Measurements from ENCODE around the gene ASB2. TPM values are rescaled to one million over a fixed set of nuclear protein-coding genes. Genes with fewer than 3 reads are reported as not detected.

Gene ASB2
- total RNA-seq, 4 donors from 2014 or later = 0.60 to 2.1 (median 1.8) TPM; not detected in 1

DNA sequence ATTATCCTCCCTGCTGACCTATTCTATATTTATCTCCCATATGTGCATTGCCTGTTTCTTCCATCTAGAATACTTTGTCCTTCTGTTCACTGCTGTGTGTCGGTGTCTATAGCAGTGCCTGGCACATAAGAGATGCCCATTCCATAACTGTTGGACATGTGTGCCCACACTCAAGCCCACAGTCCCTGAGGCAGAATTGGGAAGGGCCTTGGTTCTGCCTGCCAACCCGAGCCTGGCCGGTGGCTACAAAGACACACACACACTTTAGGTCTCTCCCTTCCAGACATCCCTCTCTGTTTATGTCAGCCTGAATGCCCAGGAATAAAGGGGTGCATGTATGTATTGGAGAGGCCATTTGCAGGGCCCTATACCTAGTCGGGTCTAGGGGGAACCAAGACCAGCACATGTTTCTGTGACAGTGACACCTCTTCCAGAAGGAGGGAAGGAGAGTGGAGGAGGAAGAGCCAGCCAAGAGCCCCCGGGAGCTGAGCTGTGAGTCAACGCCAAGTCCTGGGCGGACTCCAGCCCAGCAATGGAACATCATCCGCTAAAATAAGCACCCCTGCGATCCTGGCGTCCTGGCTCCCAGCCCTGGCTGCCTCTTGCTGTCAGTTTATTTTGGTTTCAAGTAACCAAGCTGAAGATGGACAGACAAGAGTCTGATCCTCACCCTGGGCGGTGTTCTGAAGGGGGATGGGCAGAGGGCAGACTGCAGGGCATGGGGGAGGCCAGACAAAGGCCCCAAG is 4.3 kb upstream of the ASB2 start:
- Histone ChIP-seq H3K4me1 (peaks cover 0 to 9% (median 8%) of the 10 kb centered on the region in 4 donors), H3K9me3 (peaks cover 0 to 3% (median 0%) of the 10 kb centered on the region in 4 donors), H3K4me3 (no peak overlapping the region), H3K27me3 (no peaks in the 10 kb centered on the region), H3K27ac (no peak overlapping the region), H3K36me3 (no peaks in the 10 kb centered on the region)
- TF ChIP-seq EP300 (IDR thresholded peaks at IDR 0.05) (no peak), POLR2A (IDR thresholded peaks at IDR 0.05) (no peak), CTCF (IDR thresholded peaks at IDR 0.05) (no peak)
- 68 to 83% methylated on average over 11 of the region's 11 CpGs for WGBS, 2 donors
- no peak for DNase-seq (ENCODE audit: low spot score in 2 of 2)

GRCh38 chr14:93978735-93979134 is 2.4 kb upstream of the ASB2 start:
- peak overlapping the region in 2 of 4 donors; percentile 15 to 29 for H3K27ac ChIP-seq
- peaks cover 0 to 20% (median 12%) of the 10 kb centered on the region in 4 donors for H3K4me1 ChIP-seq
- WGBS, 2 donors = 56 to 77% methylated on average over 4 of the region's 4 CpGs
- TF ChIP-seq EP300 (IDR thresholded peaks at IDR 0.05) (no peak), POLR2A (IDR thresholded peaks at IDR 0.05) (no peak), CTCF (IDR thresholded peaks at IDR 0.05) (no peak)
- DNase-seq (ENCODE audit: low spot score in 2 of 2) = no peak
- no peaks in the 10 kb centered on the region for H3K27me3 ChIP-seq
- no peak overlapping the region for H3K4me3 ChIP-seq
- H3K9me3 ChIP-seq = peaks cover 0 to 3% (median 0%) of the 10 kb centered on the region in 4 donors
- H3K36me3 ChIP-seq = no peaks in the 10 kb centered on the region

- TF ChIP-seq POLR2A (IDR thresholded peaks at IDR 0.05) = no peak
- no peak for TF ChIP-seq EP300 (IDR thresholded peaks at IDR 0.05)
- no peak for TF ChIP-seq CTCF (IDR thresholded peaks at IDR 0.05)
- peaks cover 0 to 20% (median 12%) of the 10 kb centered on the region in 4 donors for H3K4me1 ChIP-seq
These were observed 1.6 kb upstream of the ASB2 start for GRCh38 chr14:93977790-93978581.

DNA sequence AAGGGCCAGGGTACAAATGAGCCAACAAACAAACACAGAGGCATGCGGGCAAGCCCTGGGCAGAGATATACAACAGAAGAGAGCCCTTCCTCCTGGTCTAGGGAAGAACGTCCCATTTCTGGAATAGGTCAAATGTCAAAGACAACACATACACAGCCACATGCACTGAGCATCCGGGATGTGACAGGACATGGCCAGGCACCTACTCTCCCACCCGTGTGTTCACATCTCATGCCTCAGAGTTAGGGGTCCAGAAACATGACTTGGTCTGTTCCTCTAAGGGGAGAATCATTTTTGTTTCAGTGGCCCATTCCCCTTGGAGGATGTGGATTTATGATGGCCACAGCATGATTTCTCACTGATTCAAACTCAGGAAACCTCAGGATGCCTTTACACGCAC is 801 bp upstream of the ASB2 start:
- Histone ChIP-seq H3K4me1 (peaks cover 0 to 20% (median 12%) of the 10 kb centered on the region in 4 donors), H3K36me3 (no peaks in the 10 kb centered on the region), H3K27ac (peak overlapping the region in 3 of 4 donors; percentile 13 to 82 (median 73)), H3K4me3 (no peak overlapping the region), H3K27me3 (no peaks in the 10 kb centered on the region), H3K9me3 (peaks cover 0 to 3% (median 0%) of the 10 kb centered on the region in 4 donors)
- WGBS, 2 donors = 65 to 74% methylated on average over 5 of the region's 5 CpGs
- no peak for TF ChIP-seq POLR2A (IDR thresholded peaks at IDR 0.05)
- no peak for TF ChIP-seq EP300 (IDR thresholded peaks at IDR 0.05)
- no peak for TF ChIP-seq CTCF (IDR thresholded peaks at IDR 0.05)
- no peak for DNase-seq (ENCODE audit: low spot score in 2 of 2)

More at GRCh38 chr14:93977790-93978581, 1.6 kb upstream of the ASB2 start:
- H3K36me3 ChIP-seq = no peaks in the 10 kb centered on the region
- no peak overlapping the region for H3K4me3 ChIP-seq
- 75 to 83% methylated on average over 11 of the region's 11 CpGs for WGBS, 2 donors
- no peaks in the 10 kb centered on the region for H3K27me3 ChIP-seq
- H3K27ac ChIP-seq = peak overlapping the region in 2 of 4 donors; percentile 73 to 82
- H3K9me3 ChIP-seq = peaks cover 0 to 3% (median 0%) of the 10 kb centered on the region in 4 donors
- no peak for DNase-seq (ENCODE audit: low spot score in 2 of 2)
